Small intestine (tissue), 7 donors: ENCODE results near the gene PDIA4. TPM values are rescaled to one million over a fixed set of nuclear protein-coding genes. Genes with fewer than 3 reads are reported as not detected.
"Not testable (repeated sequence)": the region's sequence is repeated elsewhere in the genome, so short reads cannot be mapped to it uniquely, and the experiment has no call there.

Experiments used
- DNase-seq, 2 donors: peaks; one replicate each; pipeline versions ENCODE4 v3.0.0 to v3.0.0-alpha.2; 2013
- FAIRE-seq: peaks from 2 replicates; lab custom pipeline; 2012; peaks lifted over from hg19 to GRCh38; lab: Jason Lieb, UNC
- H3K27ac ChIP-seq, 3 donors: one replicate each; pipeline ENCODE4 v1.5.1; 2013; ENCODE audit warnings: low read length in 2 of 3, mild to moderate bottlenecking in 2 of 3, control low read depth in 1 of 3, inconsistent platforms in 1 of 3, low read depth in 1 of 3, moderate library complexity in 1 of 3
- H3K27me3 ChIP-seq, 3 donors: one replicate each; pipeline ENCODE4 v1.6.1; 2013; ENCODE audit warnings: low read length in 3 of 3, inconsistent platforms in 1 of 3; ENCODE audit not compliant: control insufficient read depth in 3 of 3, insufficient read depth in 3 of 3
- H3K36me3 ChIP-seq, 3 donors: one replicate each; pipeline ENCODE4 v1.6.1; 2013; ENCODE audit warnings: low read length in 3 of 3, inconsistent platforms in 1 of 3, low read depth in 1 of 3, mild to moderate bottlenecking in 1 of 3, moderate library complexity in 1 of 3; ENCODE audit not compliant: control insufficient read depth in 3 of 3, insufficient read depth in 2 of 3
- H3K4me1 ChIP-seq, 3 donors: one replicate each; pipeline ENCODE4 v1.6.1; 2013; ENCODE audit warnings: low read length in 2 of 3, inconsistent platforms in 1 of 3, low read depth in 1 of 3, mild to moderate bottlenecking in 1 of 3, moderate library complexity in 1 of 3; ENCODE audit not compliant: control insufficient read depth in 3 of 3, insufficient read depth in 2 of 3
- H3K4me3 ChIP-seq, 3 donors: one replicate each; pipeline ENCODE4 v1.5.1; 2013; ENCODE audit warnings: low read length in 3 of 3, control low read depth in 1 of 3, inconsistent platforms in 1 of 3, low read depth in 1 of 3, mild to moderate bottlenecking in 1 of 3, moderate library complexity in 1 of 3
- H3K9me3 ChIP-seq, 2 donors: one replicate each; pipeline ENCODE4 v1.6.1; 2013; ENCODE audit warnings: low read depth in 1 of 2, low read length in 1 of 2; ENCODE audit not compliant: control insufficient read depth in 2 of 2, insufficient read depth in 1 of 2
- WGBS, 3 donors: extraction: QIAGEN DNeasy Blood & Tissue Kit; methylation state at CpG; one replicate each; pipeline ENCODE4 v1.1.7; 2013; 5-methylcytosine and 5-hydroxymethylcytosine counted together
- polyA plus RNA-seq, 4 donors: library from polyadenylated mRNA; stranded (reverse) in 3 of 4; unstranded in 1 of 4; fragments of 200-250 nt in 3 of 4; fragments of 120-200 nt in 1 of 4; gene quantifications; one replicate each; pipeline versions ENCODE4 v1.2.1 to v1.2.3, GENCODE V29; 2013
- donor health status: healthy with polysubstance abuse.
- donor health status: control.
- donor health status: control.
- donor health status: Bipolar disorder and iron deficiency.
- donor health status: healthy.

Gene PDIA4
- polyA plus RNA-seq, 4 donors, result 19.9 to 239 (median 84.4) TPM

DNA sequence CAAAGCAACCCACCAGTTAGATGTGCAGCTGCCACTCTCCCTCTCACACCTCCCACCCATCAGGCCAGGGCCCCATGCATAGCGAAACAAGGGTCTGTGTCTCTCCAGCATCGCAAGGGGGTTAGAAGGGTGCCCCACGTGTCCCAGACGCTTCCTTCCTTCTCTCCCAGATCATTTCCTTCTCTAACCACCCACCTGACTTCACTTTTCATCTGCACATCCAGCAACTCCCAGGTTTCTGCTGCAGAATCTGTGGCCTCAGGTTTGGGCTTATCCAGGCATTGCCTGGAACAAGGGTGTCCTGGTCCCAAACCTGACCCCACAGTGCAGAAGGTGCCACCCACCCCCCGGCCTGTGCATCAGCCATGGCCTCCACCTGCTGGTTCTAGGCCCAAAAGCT, 14.4 kb downstream of the PDIA4 start:
- H3K36me3 ChIP-seq, result peaks cover 16 to 87% (median 32%) of the 10 kb centered on the region in 3 donors
- H3K4me3 ChIP-seq, result no peak overlapping the region
- no peaks in the 10 kb centered on the region for H3K27me3 ChIP-seq
- FAIRE-seq, result no peak
- no peak overlapping the region for H3K27ac ChIP-seq
- no peaks in the 10 kb centered on the region for H3K9me3 ChIP-seq
- H3K4me1 ChIP-seq, result no peaks in the 10 kb centered on the region
- WGBS, 3 donors, result 74 to 84% (median 81%) methylated on average over 5 of the region's 5 CpGs
- no peak for DNase-seq

DNA sequence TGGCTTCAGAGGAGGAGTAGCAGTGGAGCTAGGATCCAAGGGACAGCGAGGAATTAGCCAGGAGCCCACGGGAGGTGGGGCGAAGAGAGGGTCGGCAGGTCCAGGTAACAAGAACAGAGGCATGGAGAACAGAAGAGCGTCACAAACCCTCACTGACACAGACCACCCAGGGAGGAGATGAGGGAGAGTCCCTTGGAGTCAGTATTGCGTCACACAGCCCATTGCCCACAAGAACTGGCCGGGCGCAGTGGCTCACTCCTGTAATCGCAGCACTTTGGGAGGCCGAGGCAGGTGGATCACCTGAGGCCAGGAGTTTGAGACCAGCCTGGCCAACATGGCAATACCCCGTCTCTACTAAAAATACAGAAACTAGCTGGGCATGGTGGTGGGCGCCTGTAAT, 15.6 kb downstream of the PDIA4 start:
- not testable (repeated sequence) for H3K4me1 ChIP-seq, H3K4me3 ChIP-seq, H3K9me3 ChIP-seq, FAIRE-seq, DNase-seq, H3K27ac ChIP-seq, H3K27me3 ChIP-seq
- WGBS, 3 donors, result 87 to 97% (median 94%) methylated on average over 10 to 12 of the region's 12 CpGs
- peaks cover 20 to 88% (median 32%) of the 10 kb centered on the region in 3 donors for H3K36me3 ChIP-seq

DNA sequence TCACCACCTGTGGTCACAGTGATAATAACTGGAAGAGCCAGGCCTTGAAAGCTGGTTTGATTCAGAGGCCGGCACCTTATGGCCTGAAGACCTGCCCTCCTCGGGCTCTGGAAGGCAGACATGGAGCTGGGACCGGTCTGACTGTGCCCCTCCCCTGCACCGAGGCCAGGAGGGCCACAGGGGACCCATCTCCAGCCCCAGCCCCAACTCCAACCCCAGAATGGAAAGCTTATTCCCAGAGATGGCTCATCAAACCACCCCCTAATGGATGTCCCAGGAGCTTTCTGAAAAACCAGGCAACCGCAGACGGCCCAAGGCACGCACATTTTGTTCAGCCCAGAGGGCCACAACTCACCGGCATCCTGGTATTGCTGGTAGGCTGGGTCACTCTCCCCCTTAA, 16.8 kb downstream of the PDIA4 start:
- WGBS, 3 donors, result 93 to 97% (median 96%) methylated on average over 8 of the region's 8 CpGs
- H3K9me3 ChIP-seq, result no peaks in the 10 kb centered on the region
- H3K36me3 ChIP-seq, result peaks cover 21 to 95% (median 30%) of the 10 kb centered on the region in 3 donors
- no peaks in the 10 kb centered on the region for H3K27me3 ChIP-seq
- FAIRE-seq, result no peak
- DNase-seq, result no peak
- no peak overlapping the region for H3K4me3 ChIP-seq
- H3K27ac ChIP-seq, result no peak overlapping the region
- H3K4me1 ChIP-seq, result no peaks in the 10 kb centered on the region

DNA sequence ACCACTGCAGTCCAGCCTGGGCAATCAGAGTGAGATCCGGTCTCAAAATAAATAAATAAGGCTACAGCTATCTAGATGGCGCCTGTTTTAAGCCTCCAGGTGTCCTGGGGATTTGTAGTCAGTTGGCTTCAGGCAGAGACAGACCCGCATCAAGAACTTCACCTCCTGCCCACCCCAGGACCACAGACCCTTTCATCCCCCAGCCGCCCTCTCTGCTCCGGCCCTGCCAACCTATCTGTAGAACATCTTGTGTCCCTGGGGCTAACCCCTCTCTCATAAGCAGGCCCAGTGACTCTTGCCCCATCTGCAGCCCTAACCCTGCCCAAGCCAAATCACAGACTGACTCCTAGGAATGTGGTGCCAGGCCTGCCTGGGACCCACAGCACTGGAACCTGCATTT, 17.9 kb downstream of the PDIA4 start:
- WGBS, 3 donors, result 94 to 96% (median 95%) methylated on average over 5 of the region's 5 CpGs
- Histone ChIP-seq H3K36me3 (peaks cover 18 to 98% (median 29%) of the 10 kb centered on the region in 3 donors), H3K9me3 (no peaks in the 10 kb centered on the region), H3K27me3 (no peaks in the 10 kb centered on the region), H3K4me1 (no peaks in the 10 kb centered on the region), H3K4me3 (no peak overlapping the region), H3K27ac (no peak overlapping the region)
- FAIRE-seq (no peak), DNase-seq (no peak)

DNA sequence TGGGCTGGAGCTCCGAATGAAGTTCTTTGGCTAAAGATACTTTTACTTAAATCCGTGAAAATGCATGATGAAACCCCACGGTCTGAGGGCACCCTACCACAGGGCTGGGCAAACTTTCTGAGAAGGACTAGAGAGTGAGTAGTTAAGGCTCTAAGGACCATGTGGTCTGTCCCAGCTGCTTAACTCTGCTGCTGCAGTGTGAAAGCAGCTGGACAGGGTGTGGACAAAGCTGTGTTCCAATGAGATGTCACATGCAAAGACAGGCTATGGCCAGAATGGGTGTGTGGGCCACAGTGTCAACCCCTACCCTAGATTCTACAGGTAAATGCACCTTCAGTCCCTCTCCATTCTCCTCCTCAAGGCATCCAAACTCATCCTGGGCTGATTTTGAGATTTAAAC, 18.8 kb downstream of the PDIA4 start:
- no peaks in the 10 kb centered on the region for H3K9me3 ChIP-seq
- H3K4me3 ChIP-seq, result no peak overlapping the region
- peaks cover 16 to 100% (median 31%) of the 10 kb centered on the region in 3 donors for H3K36me3 ChIP-seq
- FAIRE-seq (no peak), DNase-seq (no peak)
- no peaks in the 10 kb centered on the region for H3K4me1 ChIP-seq
- 85 to 91% (median 88%) methylated on average over 3 of the region's 3 CpGs for WGBS, 3 donors
- no peaks in the 10 kb centered on the region for H3K27me3 ChIP-seq
- no peak overlapping the region for H3K27ac ChIP-seq

DNA sequence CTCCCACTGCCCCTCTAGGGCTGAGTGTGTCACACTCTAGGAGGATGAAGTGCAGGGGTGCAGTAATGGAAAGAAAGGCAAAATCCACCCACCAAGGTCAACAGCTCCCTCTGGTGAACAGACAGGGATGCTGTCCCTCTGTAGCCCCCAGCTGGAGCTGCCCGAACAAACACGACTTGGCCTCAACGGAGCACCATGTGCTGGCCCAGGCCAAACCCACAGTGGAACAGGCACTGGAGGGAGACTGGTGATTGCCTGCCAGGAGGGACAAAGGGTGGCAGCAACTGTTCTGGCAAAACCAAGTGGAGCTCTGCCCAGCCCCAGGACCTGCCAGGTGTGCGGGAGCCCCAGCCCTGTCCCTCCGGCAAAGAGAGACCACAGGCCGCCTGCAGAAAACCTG, 20.7 kb downstream of the PDIA4 start:
- 85 to 93% (median 89%) methylated on average over 6 of the region's 6 CpGs for WGBS, 3 donors
- FAIRE-seq (no peak), DNase-seq (no peak)
- H3K4me1 ChIP-seq, result no peaks in the 10 kb centered on the region
- no peaks in the 10 kb centered on the region for H3K9me3 ChIP-seq
- no peaks in the 10 kb centered on the region for H3K27me3 ChIP-seq
- no peak overlapping the region for H3K4me3 ChIP-seq
- no peak overlapping the region for H3K27ac ChIP-seq
- peaks cover 22 to 98% (median 26%) of the 10 kb centered on the region in 3 donors for H3K36me3 ChIP-seq

- DNase-seq, result no peak
- no peak overlapping the region for H3K27ac ChIP-seq
- no peaks in the 10 kb centered on the region for H3K4me1 ChIP-seq
- no peak overlapping the region for H3K4me3 ChIP-seq
- no peaks in the 10 kb centered on the region for H3K27me3 ChIP-seq
- H3K36me3 ChIP-seq, result peaks cover 22 to 98% (median 25%) of the 10 kb centered on the region in 3 donors
- no peaks in the 10 kb centered on the region for H3K9me3 ChIP-seq
- FAIRE-seq, result no peak
- 75 to 93% (median 77%) methylated on average over 3 of the region's 3 CpGs for WGBS, 3 donors
Observed at GRCh38 chr7:149007146-149007545, 21.2 kb downstream of the PDIA4 start.

- DNase-seq (no peak), FAIRE-seq (no peak)
- no peak overlapping the region for H3K4me3 ChIP-seq
- 90 to 95% (median 91%) methylated on average over 10 of the region's 10 CpGs for WGBS, 3 donors
- peaks cover 18 to 98% (median 20%) of the 10 kb centered on the region in 3 donors for H3K36me3 ChIP-seq
- H3K4me1 ChIP-seq, result no peaks in the 10 kb centered on the region
- no peak overlapping the region for H3K27ac ChIP-seq
- H3K9me3 ChIP-seq, result no peaks in the 10 kb centered on the region
- no peaks in the 10 kb centered on the region for H3K27me3 ChIP-seq
Observed at GRCh38 chr7:149006345-149006725, 22.0 kb downstream of the PDIA4 start.
